ENCODE measurements around the gene FGFRL1.

- TF ChIP-seq YY1 (IDR thresholded peaks at IDR 0.05; ENCODE audit: insufficient read depth, insufficient read length) (no peak), ZNF274 (IDR thresholded peaks at IDR 0.05; ENCODE audit: low read depth, low read length) (no peak)
Observed at GRCh38 chr4:990746-991367, 20.6 kb upstream of the FGFRL1 start.
